OCI-M2 (cell line): ENCODE data around the gene ITGB5.
"Not testable (repeated sequence)": the region's sequence is repeated elsewhere in the genome, so short reads cannot be mapped to it uniquely, and the experiment has no call there.

Experiments
- DNase-seq: peaks from one replicate; lab custom pipeline; 2025; ENCODE audit not compliant: unreplicated experiment; lab: John Stamatoyannopoulos, UW

The ITGB5 gene

DNA sequence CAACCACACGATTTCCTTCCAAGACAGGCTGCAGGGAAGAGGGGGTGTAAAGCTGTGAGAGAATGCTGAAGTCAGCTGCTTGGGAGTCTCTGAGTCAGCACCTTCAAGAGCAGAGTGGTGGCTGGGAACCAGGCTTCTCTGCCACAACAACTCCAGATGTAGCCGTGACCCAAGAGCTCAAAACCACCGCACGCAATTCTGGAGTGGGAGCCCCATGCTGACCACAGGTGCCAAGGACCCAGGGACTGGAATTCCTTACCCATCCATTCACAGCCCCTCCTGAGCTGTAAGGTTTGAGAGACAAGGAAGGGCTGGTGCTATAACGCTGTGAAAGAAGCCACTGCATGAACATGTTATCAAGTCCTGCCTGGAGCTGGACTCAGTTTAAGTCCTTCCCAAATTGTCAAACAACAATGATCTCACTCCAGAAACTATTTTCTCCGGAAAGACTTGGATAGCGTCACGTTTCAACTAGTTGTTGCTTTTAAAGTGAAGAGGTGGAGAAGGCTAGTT lies 95.5 kb downstream of the ITGB5 start:
- DNase-seq, result no peak

DNA sequence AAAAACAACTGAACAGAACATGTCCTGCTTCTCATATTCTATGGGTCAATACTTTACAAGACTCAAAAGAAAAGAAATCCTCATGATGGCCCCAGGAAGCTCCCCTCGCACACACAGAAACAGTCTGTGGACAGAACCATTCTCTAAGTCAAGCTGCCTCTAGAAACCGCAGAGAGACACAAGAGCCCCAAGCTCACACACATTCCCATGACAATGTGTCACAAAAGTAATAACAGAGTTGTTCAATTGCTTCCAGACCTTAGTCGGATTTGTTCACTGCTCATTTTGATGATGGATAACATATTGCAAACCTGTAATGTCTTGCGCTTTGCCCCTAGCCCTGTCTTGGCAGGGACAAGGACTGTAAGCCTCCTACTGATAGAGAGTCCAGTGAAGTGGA lies 96.0 kb downstream of the ITGB5 start:
- no peak for DNase-seq

DNA sequence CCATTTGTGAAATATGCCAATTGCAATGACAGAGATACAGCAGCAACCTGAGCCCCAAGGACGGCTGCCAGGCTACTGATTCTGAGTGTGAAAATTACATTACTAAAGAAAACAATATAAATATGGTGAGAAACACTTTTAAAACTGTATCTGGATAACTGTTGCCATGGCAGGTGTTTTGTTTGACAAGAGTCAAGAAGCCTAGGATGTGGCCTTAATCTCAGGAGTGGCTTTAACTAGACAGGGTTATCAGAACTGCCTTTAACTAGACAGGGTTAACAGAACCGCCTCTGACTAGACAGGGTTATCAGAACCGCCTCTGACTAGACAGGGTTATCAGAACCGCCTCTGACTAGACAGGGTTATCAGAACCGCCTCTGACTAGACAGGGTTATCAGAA lies 98.1 kb downstream of the ITGB5 start:
- DNase-seq, result not testable (repeated sequence)

DNA sequence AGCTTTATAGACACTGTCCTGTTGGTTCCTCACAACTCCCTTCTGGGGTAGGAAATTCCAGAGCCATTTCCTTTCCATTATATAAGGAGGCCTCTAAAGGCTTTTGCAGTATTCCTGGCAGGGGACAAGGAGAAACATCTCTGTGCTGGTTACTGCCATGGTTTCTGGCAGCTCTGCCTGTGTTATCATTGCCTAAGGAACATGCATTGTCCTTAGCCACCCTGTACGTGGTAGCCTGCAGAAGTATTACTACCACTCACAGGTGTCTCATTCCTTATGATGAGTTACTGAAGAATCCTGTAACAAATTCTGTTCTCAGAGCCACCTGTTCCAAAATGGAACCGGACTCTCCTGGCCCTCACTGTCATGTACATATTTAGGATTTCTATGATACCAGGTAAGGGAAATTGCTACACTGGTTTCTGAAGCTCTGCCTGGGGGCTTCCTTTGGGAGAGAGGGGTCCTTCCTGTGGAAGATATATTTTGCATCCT lies 98.9 kb downstream of the ITGB5 start:
- DNase-seq, result no peak

- no peak for DNase-seq
Measured at GRCh38 chr3:124787476-124788195, 99.5 kb downstream of the ITGB5 start.

DNA sequence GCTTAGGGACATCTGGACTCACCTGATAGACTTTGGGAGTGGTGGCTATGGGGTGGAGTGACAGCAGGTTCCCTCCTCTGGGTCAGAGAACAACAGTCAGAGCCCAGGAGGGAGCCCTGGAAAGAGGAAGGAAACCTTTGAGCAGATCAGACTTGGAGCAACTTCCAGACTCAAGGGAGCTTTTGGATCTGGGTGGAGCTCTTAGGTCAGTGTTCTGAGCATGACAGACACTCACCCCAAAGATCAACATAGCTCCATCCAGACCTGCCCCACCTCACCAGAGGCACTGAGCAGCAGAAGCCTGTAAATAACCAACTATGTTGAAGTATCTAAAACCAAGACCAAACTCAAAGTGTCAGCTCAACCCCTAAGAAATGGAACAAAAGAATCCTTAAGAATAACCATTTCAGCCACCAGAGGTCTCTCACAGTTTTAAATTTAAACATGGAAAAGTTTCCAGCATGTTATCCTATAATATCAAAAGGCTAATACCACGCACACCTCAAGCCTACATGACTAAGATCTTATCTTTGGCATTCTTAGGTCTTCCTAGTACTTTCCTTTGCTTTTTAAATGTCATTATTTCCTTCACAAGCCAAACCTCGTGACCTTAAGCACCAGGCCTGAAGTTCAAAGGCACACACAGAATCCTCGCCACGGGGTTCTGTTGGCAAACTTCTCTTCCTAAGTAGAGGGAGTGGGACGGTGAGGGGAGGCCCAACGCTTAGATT lies 100.5 kb downstream of the ITGB5 start:
- no peak for DNase-seq

- no peak for DNase-seq
Measured at GRCh38 chr3:124785973-124786372, 101.2 kb downstream of the ITGB5 start.

DNA sequence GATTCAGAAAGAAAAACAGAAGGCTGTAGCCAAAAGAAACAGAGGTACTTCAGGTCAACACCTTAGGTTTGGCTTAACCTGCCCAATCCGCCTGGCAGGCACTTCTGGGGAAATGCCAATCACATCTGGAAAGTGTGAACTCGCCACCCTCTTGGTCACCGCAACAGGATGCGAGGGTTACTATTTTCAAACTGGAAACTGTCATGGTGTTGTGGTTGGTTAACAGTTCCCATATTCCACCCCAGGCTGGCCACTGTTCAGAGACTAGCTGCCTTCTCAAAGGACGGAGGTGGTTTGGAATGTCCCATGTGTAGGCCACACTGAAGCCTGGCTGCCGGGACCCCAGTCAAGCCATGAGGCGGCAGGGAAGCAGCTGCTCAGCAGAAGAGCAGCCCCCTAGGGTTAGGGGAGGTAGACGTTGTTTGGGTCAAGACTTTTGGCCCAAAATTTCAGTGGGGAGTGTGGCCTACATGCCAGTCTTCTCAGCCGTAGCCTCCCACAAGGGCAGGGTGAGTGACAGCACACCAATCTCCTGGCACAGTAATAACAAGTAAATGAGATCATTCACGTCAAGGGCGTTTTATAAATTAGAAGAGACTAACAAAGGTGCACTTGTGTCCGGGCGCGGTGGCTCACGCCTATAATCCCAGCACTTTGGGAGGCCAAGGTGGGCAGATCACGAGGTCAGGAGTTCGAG lies 102.3 kb downstream of the ITGB5 start:
- DNase-seq, result no peak

DNA sequence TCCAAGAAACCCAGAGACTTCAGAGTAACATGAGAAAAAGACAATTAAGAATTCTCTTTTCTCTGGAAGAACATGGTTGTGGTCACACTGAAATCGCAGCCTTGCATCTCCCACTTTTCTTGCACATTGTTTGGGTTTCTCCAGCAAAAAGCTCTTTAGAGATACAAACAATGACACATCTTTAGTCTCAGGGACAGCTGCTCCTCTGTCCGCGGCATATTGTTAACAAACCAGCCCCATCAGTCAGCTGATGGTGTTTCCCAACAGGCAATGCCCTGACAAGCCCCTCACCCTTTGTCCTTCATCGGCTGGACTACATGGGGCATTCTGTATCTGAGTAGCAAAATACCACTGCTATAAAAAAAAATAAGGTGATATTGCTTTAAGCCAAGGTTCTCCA lies 103.5 kb downstream of the ITGB5 start:
- DNase-seq, result no peak

- DNase-seq, result not testable (repeated sequence)
Measured at GRCh38 chr3:124782377-124782712, 104.8 kb downstream of the ITGB5 start.

DNA sequence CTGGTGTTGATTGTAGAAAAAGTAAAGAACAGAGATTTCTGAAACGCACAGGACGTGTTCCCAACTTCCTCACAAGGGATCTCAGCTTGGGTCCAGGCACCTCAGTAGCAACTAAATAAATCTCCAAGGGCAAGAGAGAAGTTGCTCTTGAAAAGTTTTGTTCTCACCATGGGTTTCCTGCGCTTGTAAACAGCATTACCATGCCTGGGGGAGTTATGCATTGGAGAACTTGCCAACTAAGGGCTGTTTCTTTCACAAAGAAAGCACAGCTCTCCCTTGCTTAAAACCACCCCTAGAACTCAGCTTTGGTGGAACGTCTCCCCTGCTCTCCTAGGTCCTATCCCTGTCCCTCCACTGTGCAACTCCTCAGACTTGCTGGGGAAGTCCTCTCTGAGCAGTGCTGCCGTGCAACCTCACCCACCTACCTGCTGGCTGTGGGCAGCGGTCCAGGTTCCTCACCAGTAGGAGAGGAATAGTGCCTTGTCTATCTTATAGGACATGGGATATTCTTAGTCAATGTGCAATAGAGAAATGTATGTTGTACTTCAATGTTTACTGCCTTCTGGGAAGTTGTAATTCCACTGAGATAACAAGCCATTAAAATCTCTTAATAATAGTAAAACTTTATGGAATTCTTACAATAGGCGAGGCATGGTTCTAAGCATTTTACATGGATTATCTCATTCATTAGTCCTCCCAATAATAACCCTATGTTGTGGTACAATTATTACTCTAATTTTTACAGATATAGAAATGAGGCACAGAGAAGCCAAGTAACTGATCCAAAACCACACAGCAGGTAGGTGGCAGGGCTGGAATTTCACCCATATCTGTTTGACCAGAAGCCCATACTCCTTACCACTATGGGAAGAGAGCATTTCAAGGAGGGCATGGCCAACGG lies 105.4 kb downstream of the ITGB5 start:
- DNase-seq, result no peak

DNA sequence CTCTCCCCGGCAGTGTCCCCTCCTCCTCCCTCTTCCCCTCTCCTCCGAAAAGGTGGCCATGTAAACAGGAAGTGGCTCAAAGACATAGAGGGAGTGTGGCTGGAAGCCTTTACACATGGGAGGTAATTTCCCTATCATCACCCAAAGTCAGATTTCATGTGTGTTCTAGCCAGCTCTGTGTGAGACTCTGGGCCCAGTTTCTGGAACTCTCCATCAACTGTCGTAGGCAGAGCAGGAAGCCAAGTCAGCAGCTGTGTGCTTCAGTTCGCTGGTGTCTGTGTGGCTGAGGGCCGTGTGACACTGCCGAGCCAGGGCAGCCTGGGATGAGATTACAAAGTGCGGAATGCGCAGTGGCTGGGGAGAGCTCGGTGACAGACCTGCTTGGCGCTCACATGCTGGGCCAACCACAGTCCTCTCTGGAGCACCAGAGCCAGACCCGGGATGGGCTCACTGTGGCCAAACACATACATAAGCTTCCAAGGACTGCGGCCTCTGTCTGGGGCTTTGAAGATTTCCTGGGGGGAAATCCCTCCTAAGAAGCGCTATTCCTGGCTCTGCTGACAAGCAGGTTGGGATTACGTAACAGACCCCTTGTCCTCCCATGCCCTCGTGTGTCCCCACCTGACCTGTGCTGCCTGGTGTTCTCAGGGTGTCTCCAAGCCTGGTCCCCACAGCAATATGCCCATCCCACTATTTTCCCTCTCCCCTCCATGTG lies 106.2 kb downstream of the ITGB5 start:
- no peak for DNase-seq

GRCh38 chr3:124780356-124780755 lies 106.8 kb downstream of the ITGB5 start:
- DNase-seq, result no peak

- DNase-seq, result no peak
Measured at GRCh38 chr3:124779751-124780191, 107.4 kb downstream of the ITGB5 start.

DNA sequence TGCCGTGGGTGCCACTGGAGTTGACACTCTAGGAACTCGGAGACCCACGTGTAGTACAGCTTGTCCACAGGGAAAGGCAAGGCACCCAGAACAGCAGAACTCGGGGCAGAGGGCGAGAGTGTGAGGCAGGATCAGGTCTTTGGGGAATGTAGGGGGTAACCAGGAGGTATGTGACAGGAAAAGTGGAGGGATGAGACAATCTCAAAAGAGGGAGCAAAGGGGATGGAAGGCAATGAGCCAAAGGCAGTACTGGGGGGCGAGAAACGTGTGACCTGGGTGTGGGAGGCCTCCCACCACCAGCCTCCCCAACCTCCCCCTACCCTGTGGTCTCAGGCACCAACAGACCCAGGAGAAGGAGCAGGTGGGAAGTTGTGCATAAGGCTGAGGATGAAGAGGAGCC lies 108.0 kb downstream of the ITGB5 start:
- no peak for DNase-seq

DNA sequence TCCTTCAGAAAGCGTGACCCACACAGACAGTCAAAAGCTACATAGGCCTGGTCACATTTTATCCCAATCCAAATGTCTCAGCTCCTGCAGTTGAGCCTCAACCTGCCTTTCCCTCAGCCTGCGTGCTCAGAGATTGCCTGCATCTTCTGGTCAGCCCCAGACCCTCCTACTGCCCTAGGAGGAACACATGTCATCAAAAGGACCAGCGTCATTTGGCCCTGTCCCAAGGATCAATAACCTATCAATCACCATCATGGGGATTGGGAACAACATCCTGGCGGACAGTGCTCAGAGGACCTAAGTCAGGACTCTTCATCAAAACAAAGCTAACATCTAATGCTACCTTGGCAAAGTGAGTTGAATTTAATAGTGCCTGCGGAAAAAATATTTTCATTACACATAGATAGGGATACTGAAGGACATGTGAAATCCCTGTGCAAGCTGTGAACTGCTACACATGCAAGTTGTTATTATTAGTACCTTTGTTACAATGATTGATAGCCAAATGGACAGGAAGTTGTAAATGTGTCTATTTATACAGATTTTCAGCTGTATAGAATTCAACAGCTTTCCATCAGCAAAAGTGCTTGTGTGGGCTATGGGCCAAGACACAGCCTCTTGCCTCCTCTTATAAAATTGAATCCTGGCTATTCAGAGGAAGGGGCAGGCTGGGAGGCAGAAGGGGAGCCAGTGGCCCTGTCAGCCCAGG lies 109.2 kb downstream of the ITGB5 start:
- DNase-seq, result no peak

DNA sequence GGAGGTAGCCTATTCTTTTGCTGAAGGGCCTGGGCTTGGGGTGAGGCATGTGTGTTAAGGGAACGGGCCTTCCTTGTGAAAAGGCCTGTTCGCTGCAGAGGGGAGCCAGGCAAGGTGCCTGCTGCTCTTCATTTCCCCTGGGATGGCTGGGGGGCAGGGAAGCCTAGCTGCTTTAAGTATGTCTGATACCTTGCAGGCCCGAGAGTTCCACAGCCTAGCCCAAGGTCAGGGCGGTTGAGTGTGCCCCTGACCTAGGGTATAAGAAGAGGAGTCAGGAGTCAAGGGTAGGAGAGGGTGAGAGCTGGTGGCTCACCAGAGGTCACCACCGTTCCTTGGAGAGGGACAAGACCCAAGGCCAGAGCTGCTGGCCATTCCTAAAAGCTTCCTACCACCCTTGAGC lies 110.3 kb downstream of the ITGB5 start:
- DNase-seq, result no peak

- DNase-seq, result no peak
Measured at GRCh38 chr3:124775877-124776276, 111.3 kb downstream of the ITGB5 start.

- DNase-seq, result no peak
Measured at GRCh38 chr3:124774841-124775402, 112.2 kb downstream of the ITGB5 start.
